NB4 (cell line): ENCODE data around the gene HACL1.

Source experiments
- MYC ChIP-seq: IDR thresholded peaks from 2 replicates; pipeline ENCODE4 v1.6.1; 2011; ENCODE audit warnings: low read depth, low read length
- POLR2A ChIP-seq: IDR thresholded peaks from 2 replicates; pipeline ENCODE4 v1.6.1; 2011; ENCODE audit warnings: mild to moderate bottlenecking; ENCODE audit not compliant: insufficient read length; ENCODE audit errors: extremely low read depth
- TF ChIP-seq, protein P1 (sequence below): IDR thresholded peaks from one replicate; pipeline ENCODE4 v1.5.1; 2012; ENCODE audit warnings: low read depth, low read length
- TF ChIP-seq, protein P2 (sequence below): IDR thresholded peaks from 2 replicates; pipeline ENCODE4 v1.6.1; 2011; ENCODE audit warnings: low read depth, low read length

DNA sequence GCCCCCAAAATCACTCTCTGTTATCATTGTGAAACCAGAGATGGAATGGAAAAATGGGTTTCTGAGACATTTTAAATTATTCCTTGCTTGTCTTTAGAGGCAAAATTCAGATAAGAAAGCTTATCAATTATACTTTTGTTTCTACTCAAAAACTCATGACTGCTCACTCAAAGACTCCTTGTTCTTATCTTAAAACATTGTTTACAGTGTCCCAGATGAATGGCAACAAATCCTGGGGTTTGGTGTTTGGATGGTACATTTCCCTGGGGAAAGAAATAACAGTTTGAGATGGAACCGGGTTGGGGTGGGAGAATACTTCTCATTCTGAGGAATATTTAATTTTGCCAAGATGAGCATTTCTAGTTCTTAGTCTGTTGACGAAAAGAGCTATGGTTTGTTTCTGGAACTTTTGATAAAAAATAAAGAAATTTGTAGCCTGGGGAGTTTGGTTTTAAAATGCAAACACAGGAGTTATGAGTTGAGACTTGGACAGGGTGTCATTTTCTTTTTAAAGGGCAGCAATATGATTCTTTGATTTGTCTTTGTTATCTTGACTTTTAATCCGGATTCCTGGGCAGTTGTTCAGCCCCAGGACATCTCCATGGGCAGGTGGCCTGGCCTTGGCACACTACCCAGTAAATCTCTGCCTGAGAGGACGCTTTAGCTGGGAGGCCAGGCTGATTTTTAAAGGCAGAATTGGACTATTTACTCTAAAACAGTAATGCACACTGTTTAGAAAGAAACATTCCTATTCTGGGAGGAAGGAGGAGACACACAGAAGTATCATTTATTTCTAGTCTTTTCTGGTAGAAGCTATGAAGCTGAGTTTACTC is 32.6 kb upstream of the HACL1 start:
- TF ChIP-seq, protein P1, sequence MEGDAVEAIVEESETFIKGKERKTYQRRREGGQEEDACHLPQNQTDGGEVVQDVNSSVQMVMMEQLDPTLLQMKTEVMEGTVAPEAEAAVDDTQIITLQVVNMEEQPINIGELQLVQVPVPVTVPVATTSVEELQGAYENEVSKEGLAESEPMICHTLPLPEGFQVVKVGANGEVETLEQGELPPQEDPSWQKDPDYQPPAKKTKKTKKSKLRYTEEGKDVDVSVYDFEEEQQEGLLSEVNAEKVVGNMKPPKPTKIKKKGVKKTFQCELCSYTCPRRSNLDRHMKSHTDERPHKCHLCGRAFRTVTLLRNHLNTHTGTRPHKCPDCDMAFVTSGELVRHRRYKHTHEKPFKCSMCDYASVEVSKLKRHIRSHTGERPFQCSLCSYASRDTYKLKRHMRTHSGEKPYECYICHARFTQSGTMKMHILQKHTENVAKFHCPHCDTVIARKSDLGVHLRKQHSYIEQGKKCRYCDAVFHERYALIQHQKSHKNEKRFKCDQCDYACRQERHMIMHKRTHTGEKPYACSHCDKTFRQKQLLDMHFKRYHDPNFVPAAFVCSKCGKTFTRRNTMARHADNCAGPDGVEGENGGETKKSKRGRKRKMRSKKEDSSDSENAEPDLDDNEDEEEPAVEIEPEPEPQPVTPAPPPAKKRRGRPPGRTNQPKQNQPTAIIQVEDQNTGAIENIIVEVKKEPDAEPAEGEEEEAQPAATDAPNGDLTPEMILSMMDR = no peak
- TF ChIP-seq MYC (no peak), POLR2A (no peak)
- TF ChIP-seq, protein P2, sequence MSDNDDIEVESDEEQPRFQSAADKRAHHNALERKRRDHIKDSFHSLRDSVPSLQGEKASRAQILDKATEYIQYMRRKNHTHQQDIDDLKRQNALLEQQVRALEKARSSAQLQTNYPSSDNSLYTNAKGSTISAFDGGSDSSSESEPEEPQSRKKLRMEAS = no peak
